HL-60 (cell line): Measurements from ENCODE around the gene EPB41L4B.

ENCODE experiments used
- CTCF ChIP-seq: IDR thresholded peaks from one replicate; pipeline ENCODE4 v1.5.1; 2011; ENCODE audit warnings: low read length, control low read depth, inconsistent platforms; ENCODE audit not compliant: insufficient read depth
- POLR2AphosphoS5 ChIP-seq: IDR thresholded peaks from 2 replicates; pipeline ENCODE4 v1.6.1; 2012; ENCODE audit warnings: low read depth
- REST ChIP-seq: IDR thresholded peaks from 2 replicates; pipeline ENCODE4 v1.6.1; 2012; ENCODE audit warnings: low read depth; ENCODE audit not compliant: insufficient replicate concordance
- SPI1 ChIP-seq: IDR thresholded peaks from 2 replicates; pipeline ENCODE4 v1.6.1; 2012; ENCODE audit warnings: low read depth, mild to moderate bottlenecking, borderline replicate concordance

GRCh38 chr9:109325089-109325488 lies 4.2 kb upstream of the EPB41L4B start:
- TF ChIP-seq CTCF (no peak), SPI1 (no peak), POLR2AphosphoS5 (no peak), REST (peak; percentile 62)
